Motor neuron (in vitro differentiated cells): ENCODE measurements around the gene RANGRF. TPM values are rescaled to one million over a fixed set of nuclear protein-coding genes. Genes with fewer than 3 reads are reported as not detected.

Experiments used
- ATAC-seq, 8 experiments: fragments of 200-7000 bp; cut with Tn5 transposase; replicated peaks in 6 of 8; 2 replicates each; pipeline ENCODE4 v1.8.0; 2021; ENCODE audit warnings: mild to moderate bottlenecking in 8 of 8, moderate library complexity in 8 of 8
- H3K27ac ChIP-seq, 2 donors: fragments of 250-450 bp; sonication (Bioruptor Pico); 2 replicates each; pipeline ENCODE4 v1.9.0; 2021; ENCODE audit warnings: antibody characterized with exemption in 2 of 2, mild to moderate bottlenecking in 2 of 2, moderate library complexity in 1 of 2
- H3K4me1 ChIP-seq, 2 donors: fragments of 250-450 bp; sonication (Bioruptor Pico); replicated peaks in 1 of 2; 2 replicates each; pipeline ENCODE4 v1.6.1; 2021; ENCODE audit warnings: antibody characterized with exemption in 2 of 2, mild to moderate bottlenecking in 2 of 2, moderate library complexity in 1 of 2
- H3K4me3 ChIP-seq, 5 donors: fragments of 250-450 bp; sonication (Bioruptor Pico); 2 replicates each; pipeline ENCODE4 v1.9.0; 2021; ENCODE audit warnings: antibody characterized with exemption in 5 of 5, mild to moderate bottlenecking in 5 of 5, moderate library complexity in 4 of 5
- WGBS, 10 experiments: fragments of 450-650 bp; shearing (Covaris generic); methylation state at CpG; one replicate each; pipeline ENCODE4 v1.0.0; 2022; 5-methylcytosine and 5-hydroxymethylcytosine counted together
- in situ Hi-C, 9 experiments: fragments of 400-800 bp; cut with MboI; loops; one replicate each; pipeline ENCODE4 v1.15.0; 2021; ENCODE audit warnings: low sequenced_read_pairs in 9 of 9, low pct_unique_long_range_greater_than_20kb in 2 of 9; ENCODE audit not compliant: unreplicated experiment in 9 of 9
- total RNA-seq, 8 experiments: library from RNA; unstranded; fragments of 300-600 nt; gene quantifications; 2 replicates each; pipeline versions ENCODE4 v1.2.3 to v1.2.4, GENCODE V29; 2022

The RANGRF gene
- total RNA-seq, 8 experiments from 2014 or later: 17.0 to 26.9 (median 23.1) TPM

DNA sequence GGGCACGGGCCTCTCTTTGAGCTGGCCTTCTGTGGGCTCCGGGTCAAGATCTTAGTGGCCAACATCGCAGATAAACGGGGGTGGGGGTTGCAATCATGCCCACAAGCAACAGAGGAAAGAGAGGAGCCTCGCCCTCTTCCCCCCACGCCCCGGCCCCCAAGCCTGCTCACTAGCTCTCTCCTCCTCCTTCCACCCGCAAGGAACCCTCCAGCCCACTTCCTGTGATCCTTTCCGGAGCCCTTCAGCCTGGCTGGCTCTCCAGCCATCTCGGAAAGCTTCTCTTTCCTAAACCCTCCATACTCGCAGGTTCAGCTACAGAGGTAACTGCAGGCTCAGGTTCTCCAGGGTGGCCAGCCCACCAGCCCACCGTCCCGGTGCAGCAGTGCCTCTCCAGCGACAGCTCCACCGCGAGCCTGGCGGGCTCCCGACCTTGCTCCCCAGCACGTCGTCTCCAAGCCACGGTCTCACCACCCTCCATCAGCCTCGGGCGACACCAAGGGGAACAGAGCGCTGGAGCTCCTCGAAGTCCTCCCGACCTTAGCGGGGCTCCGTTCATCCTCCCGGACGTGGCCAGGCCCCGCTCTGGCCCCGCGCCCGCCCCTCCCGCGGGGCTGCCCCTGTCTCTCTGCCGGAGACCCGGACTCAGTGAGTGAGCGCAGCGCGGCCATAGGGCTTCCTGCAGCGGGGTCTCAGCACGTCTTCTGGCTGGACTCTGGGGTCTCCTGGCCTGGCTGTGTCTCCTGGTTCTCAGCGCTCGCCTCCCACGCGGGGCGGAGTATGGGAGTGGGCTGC, 38.2 kb downstream of the RANGRF start:
- Histone ChIP-seq H3K27ac (no peak overlapping the region), H3K4me3 (peak overlapping the region in 3 of 5 donors; percentile 3 to 14 (median 13)), H3K4me1 (no peaks in the 10 kb centered on the region)
- 20 to 50% (median 38%) methylated on average over 2 to 4 of the region's 48 CpGs; no CpG with 5 or more reads in 7 of the 10 experiments for WGBS, 10 experiments
- in situ Hi-C loops: no loop called here
- ATAC-seq: peak; percentile 55 to 91 (median 70)

- in situ Hi-C loops: no loop called here
- WGBS, 10 experiments: 19 to 78% (median 60%) methylated on average over 1 to 11 of the region's 25 CpGs; no CpG with 5 or more reads in 5 of the 10 experiments
- Histone ChIP-seq H3K4me1 (no peaks in the 10 kb centered on the region), H3K27ac (no peak overlapping the region), H3K4me3 (peak overlapping the region in 2 of 5 donors; percentile 3 to 14)
- peak in 3 of 8 experiments; percentile 18 to 37 (median 34) for ATAC-seq
Observed at GRCh38 chr17:8327303-8327649, 38.8 kb downstream of the RANGRF start.

- H3K4me1 ChIP-seq: no peaks in the 10 kb centered on the region
- no peak for ATAC-seq
- WGBS, 10 experiments: 67 to 100% (median 86%) methylated on average over 1 to 2 of the region's 2 CpGs; no CpG with 5 or more reads in 5 of the 10 experiments
- H3K4me3 ChIP-seq: no peak overlapping the region
- in situ Hi-C loops: no loop called here
- no peak overlapping the region for H3K27ac ChIP-seq
Observed at GRCh38 chr17:8332128-8332527, 43.7 kb downstream of the RANGRF start.

DNA sequence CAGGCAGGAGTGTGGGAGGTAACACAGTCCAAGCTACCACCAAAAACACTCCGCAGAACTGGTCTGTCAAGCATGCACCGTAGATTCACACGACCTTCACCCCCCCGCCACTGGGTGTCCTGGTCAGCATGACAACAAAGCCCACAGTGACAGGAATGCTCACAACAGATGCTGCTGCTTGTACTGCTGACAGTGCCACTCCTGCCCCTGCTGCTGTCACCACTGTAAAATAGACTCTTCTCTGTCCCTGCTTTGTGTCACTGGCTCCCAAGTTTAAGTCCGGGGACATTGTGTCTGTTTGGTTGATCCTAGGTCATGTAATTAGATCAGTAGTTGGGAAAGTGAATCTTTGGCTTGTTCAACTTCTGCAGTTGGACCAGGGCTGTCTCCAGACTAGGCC, 44.2 kb downstream of the RANGRF start:
- Histone ChIP-seq H3K4me1 (peaks cover 0 to 3% of the 10 kb centered on the region in 2 donors), H3K4me3 (no peak overlapping the region), H3K27ac (no peak overlapping the region)
- peak in 5 of 8 experiments; percentile 89 to 99 (median 92) for ATAC-seq
- in situ Hi-C loops: no loop called here
- 4 to 60% (median 19%) methylated on average over 1 to 4 of the region's 5 CpGs; no CpG with 5 or more reads in 6 of the 10 experiments for WGBS, 10 experiments

DNA sequence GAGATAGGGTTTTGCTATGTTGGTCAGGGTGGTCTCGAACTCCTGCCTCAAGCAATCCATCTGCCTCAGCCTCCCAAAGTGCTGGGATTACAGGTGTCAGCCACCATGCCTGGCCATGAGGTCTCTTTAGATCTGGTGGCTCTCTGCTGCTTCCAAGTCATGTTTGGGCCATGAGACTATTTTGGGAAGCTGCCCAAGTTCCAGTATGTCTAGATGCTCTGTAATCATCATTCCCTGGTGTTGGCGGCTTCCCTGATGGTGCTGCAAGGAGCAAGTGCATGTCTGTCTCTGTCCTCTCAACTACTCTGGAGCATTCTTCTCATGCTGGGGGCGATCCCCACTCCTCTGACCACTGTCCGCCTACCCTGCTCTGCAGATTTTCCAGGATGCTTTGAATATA, 44.8 kb downstream of the RANGRF start:
- Histone ChIP-seq H3K4me3 (no peak overlapping the region), H3K27ac (no peak overlapping the region), H3K4me1 (peaks cover 6 to 9% of the 10 kb centered on the region in 2 donors)
- 80 to 100% (median 100%) methylated on average over 1 to 2 of the region's 4 CpGs; no CpG with 5 or more reads in 7 of the 10 experiments for WGBS, 10 experiments
- ATAC-seq: no peak
- in situ Hi-C loops: no loop called here

DNA sequence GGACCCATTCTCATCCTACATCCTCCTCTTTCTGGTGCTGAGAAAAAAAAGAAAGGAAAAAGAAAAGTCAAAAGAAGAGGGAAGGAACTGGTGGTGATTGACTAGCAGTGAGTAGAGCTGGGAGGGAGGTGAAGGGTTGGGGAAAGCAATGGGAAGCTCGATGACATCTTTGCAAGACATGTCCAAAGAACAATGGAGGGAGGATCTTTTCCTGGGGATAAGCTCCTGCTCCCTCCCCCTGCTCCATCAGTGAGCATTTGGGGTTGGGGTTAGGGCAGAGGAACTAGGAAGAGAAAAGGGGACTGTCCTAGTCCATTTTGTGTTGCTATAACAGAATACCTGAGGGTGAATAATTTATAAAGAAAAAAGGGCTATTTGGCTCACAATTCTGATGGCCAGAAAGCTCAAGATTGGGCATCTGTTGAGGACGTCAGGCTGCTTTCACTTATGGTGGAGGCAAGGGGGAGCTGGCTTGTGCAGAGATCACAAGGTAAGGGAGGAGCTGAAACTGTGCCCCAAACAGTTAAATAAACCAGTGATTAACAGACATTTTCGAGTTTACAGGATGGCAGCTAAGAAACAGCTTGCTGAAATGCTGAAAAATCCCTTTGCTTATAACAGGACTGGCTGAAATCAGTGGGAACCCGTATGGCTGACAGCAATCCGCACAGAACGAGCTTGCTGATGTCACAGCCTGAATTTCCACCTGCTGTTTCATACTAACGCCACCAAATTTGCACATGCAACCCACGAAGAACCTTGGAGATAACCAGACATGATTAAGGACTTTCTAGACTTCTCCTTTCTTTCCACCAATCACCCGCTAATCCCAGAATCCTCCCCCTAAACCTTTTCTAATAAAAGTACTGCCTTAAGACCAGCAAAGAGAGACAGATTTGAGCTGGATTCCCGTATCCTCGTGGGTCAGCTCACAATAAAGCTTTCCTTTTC, 49.6 kb downstream of the RANGRF start:
- Histone ChIP-seq H3K4me1 (peaks cover 9 to 11% of the 10 kb centered on the region in 2 donors), H3K27ac (no peak overlapping the region), H3K4me3 (no peak overlapping the region)
- in situ Hi-C loops: no loop called here
- WGBS, 10 experiments: 6 to 56% (median 24%) methylated on average over 3 to 11 of the region's 11 CpGs
- ATAC-seq: peak; percentile 30 to 77 (median 70)

- H3K4me1 ChIP-seq: peaks cover 9 to 11% of the 10 kb centered on the region in 2 donors
- in situ Hi-C loops: no loop called here
- ATAC-seq: peak in 5 of 8 experiments; percentile 9 to 58 (median 52)
- H3K27ac ChIP-seq: no peak overlapping the region
- H3K4me3 ChIP-seq: no peak overlapping the region
- WGBS, 10 experiments: 0 to 100% (median 52%) methylated on average over 1 to 3 of the region's 5 CpGs; no CpG with 5 or more reads in 5 of the 10 experiments
Observed at GRCh38 chr17:8338753-8339140, 50.3 kb downstream of the RANGRF start.

DNA sequence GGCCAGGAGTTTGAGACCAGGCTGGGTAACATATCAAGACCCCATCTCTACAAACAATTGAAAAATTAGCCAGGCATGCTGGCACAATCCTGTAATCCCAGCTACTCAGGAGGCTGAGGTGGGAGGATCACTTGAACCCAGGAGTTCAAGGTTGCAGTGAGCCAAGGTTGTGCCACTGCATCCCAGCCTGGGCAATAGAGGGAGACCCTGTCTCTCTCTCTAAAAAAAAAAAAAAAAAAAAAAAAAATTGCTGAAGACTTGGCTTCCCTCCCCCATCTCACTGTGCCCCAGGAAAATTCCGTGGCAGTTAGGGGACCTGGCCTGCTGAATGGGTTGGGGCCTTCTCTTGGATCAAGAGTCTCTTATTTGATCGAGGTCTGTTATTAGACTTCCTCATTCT, 51.1 kb downstream of the RANGRF start, which contains the start of gene ODF4:
Gene ODF4, plus strand, starts transcription at position 301 of the 400 bp plus-strand sequence. CDS start 212 bp downstream, outside the sequence.
- no peak for ATAC-seq
- H3K27ac ChIP-seq: no peak within 1 kb of the TSS
- H3K4me3 ChIP-seq: no peak within 1 kb of the TSS
- in situ Hi-C loops: no loop called here
- 20 to 100% (median 88%) methylated on average over 1 to 2 of the region's 2 CpGs; no CpG with 5 or more reads in 4 of the 10 experiments for WGBS, 10 experiments
- peaks cover 9 to 11% of the 10 kb centered on the region in 2 donors for H3K4me1 ChIP-seq

Other genes starting within 250 kb of the RANGRF start
- under 1 TPM in 4 of 8 experiments, not detected in 4; 0.04 to 0.15 (median 0.14) TPM for gene ALOX15B, start 249.6 kb upstream of the RANGRF start, total RNA-seq
- gene ALOX12B, start 201.0 kb upstream of the RANGRF start, total RNA-seq: under 1 TPM in 2 of 8 experiments, not detected in 6; 0.13 to 0.16 TPM
- under 1 TPM in 7 of 8 experiments, not detected in 1; 0.15 to 0.95 (median 0.36) TPM for gene ALOXE3, start 170.2 kb upstream of the RANGRF start, total RNA-seq
- 1 to 10 TPM in 5 of 8 experiments, under 1 TPM in 2, not detected in 1; 0.31 to 4.0 (median 1.4) TPM for gene HES7, start 164.6 kb upstream of the RANGRF start, total RNA-seq
- 10 to 100 TPM; 12.2 to 51.5 (median 27.3) TPM for gene PER1, start 136.3 kb upstream of the RANGRF start, total RNA-seq
- gene VAMP2, start 125.7 kb upstream of the RANGRF start, total RNA-seq: 100 to 1,000 TPM in 1 of 8 experiments, 10 to 100 TPM in 6, 1 to 10 TPM in 1; 8.3 to 148 (median 39.3) TPM
- gene TMEM107, start 112.3 kb upstream of the RANGRF start, total RNA-seq: 10 to 100 TPM in 7 of 8 experiments, 1 to 10 TPM in 1; 5.8 to 54.2 (median 30.1) TPM
- 10 to 100 TPM in 1 of 8 experiments, 1 to 10 TPM in 7; 3.5 to 11.1 (median 5.6) TPM for gene BORCS6, start 98.5 kb upstream of the RANGRF start, total RNA-seq
- gene AURKB, start 78.1 kb upstream of the RANGRF start, total RNA-seq: 10 to 100 TPM in 3 of 8 experiments, 1 to 10 TPM in 4, under 1 TPM in 1; 0.71 to 70.7 (median 3.0) TPM
- 10 to 100 TPM in 5 of 8 experiments, 1 to 10 TPM in 3; 3.9 to 20.9 (median 12.2) TPM for gene CTC1, start 40.6 kb upstream of the RANGRF start, total RNA-seq
- 10 to 100 TPM; 19.6 to 71.5 (median 28.3) TPM for gene PFAS, start 39.4 kb upstream of the RANGRF start, total RNA-seq
- gene SLC25A35, start 6.7 kb downstream of the RANGRF start, total RNA-seq: 1 to 10 TPM; 1.0 to 7.9 (median 2.5) TPM
- 1 to 10 TPM in 2 of 8 experiments, under 1 TPM in 4, not detected in 2; 0.13 to 1.6 (median 0.34) TPM for gene ARHGEF15, start 21.6 kb downstream of the RANGRF start, total RNA-seq
- under 1 TPM in 1 of 8 experiments, not detected in 7; 0.25 TPM for gene ODF4, start 51.2 kb downstream of the RANGRF start, total RNA-seq
- 1,000 to 10,000 TPM; 3,314 to 6,110 (median 4,631) TPM for gene RPL26, start 94.5 kb downstream of the RANGRF start, total RNA-seq
- under 1 TPM; 0.11 to 0.81 (median 0.19) TPM for gene RNF222, start 109.2 kb downstream of the RANGRF start, total RNA-seq
- 10 to 100 TPM; 31.8 to 63.6 (median 54.6) TPM for gene NDEL1, start 147.2 kb downstream of the RANGRF start, total RNA-seq